Transverse colon (tissue), 4 donors: ENCODE data around the gene LRRC8D. TPM values are rescaled to one million over a fixed set of nuclear protein-coding genes. Genes with fewer than 3 reads are reported as not detected.
A peak's percentile ranks its signal among the peaks of the same experiment; 100 is the strongest.

Experiments used
- DNase-seq: peaks from one replicate; pipeline ENCODE4 v3.0.0-alpha.2; 2019
- H3K27ac ChIP-seq, 4 donors: fragments of 200-600 bp; sonication (generic); 2 replicates each; pipeline ENCODE4 v1.5.1; 2016 to 2018; ENCODE audit warnings: inconsistent platforms in 4 of 4
- H3K27me3 ChIP-seq: fragments of 200-600 bp; sonication (generic); 2 replicates; pipeline ENCODE4 v1.5.1; 2017; ENCODE audit warnings: inconsistent platforms
- H3K36me3 ChIP-seq, 4 donors: fragments of 200-600 bp; sonication (generic); 2 replicates each; pipeline ENCODE4 v1.5.1; 2017 to 2019; ENCODE audit warnings: inconsistent platforms in 4 of 4
- H3K4me1 ChIP-seq, 4 donors: fragments of 200-600 bp; sonication (generic); 2 replicates each; pipeline ENCODE4 v1.5.1; 2017 to 2020; ENCODE audit warnings: inconsistent platforms in 4 of 4
- H3K4me3 ChIP-seq, 4 donors: fragments of 200-600 bp; sonication (generic); 1 replicate in 1 of 4; 2 replicates in 3 of 4; pipeline versions ENCODE4 v1.5.1 to v1.6.1; 2017 to 2019; ENCODE audit warnings: inconsistent platforms in 4 of 4
- H3K9me3 ChIP-seq, 2 donors: fragments of 200-600 bp; sonication (generic); 2 replicates each; pipeline ENCODE4 v1.5.1; 2017 to 2019; ENCODE audit warnings: inconsistent platforms in 2 of 2
- CTCF ChIP-seq, 5 experiments: fragments of 200-600 bp in 3 of 5; fragments of 450-650 bp in 2 of 5; sonication (generic) in 3 of 5; IDR thresholded peaks; 1 replicate in 2 of 5; 2 replicates in 3 of 5; pipeline ENCODE4 v1.5.1; 2016 to 2017; ENCODE audit warnings: antibody characterized with exemption in 5 of 5, inconsistent platforms in 3 of 5, mild to moderate bottlenecking in 2 of 5, moderate library complexity in 1 of 5
- EP300 ChIP-seq: sonication (generic); formaldehyde crosslinking; IDR thresholded peaks from one replicate; pipeline ENCODE4 v1.6.1; 2017; ENCODE audit warnings: antibody characterized with exemption, low read depth
- POLR2A ChIP-seq: fragments of 450-650 bp; IDR thresholded peaks from one replicate; pipeline ENCODE4 v1.6.1; 2016; ENCODE audit warnings: antibody characterized with exemption, mild to moderate bottlenecking, moderate library complexity
- POLR2AphosphoS5 ChIP-seq, 3 donors: sonication (generic); formaldehyde crosslinking; IDR thresholded peaks; one replicate each; pipeline ENCODE4 v1.6.1; 2016; ENCODE audit warnings: antibody characterized with exemption in 3 of 3
- WGBS, 2 donors: methylation state at CpG; one replicate each; pipeline ENCODE4 v1.1.5; 2018; ENCODE audit warnings: low coverage in 1 of 2; 5-methylcytosine and 5-hydroxymethylcytosine counted together
- in situ Hi-C, 4 donors: fragments of 200-750 bp; cut with MboI; loops; one replicate each; pipeline versions ENCODE4 v1.15.0 to v1.15.1; 2017; ENCODE audit warnings: low sequenced_read_pairs in 3 of 4, low pct_ligation_motif_present in 1 of 4, low pct_unique_long_range_greater_than_20kb in 1 of 4
- intact Hi-C: fragments of 100-400 bp; cut with DNase I; formaldehyde crosslinking; loops from one replicate; pipeline ENCODE4 v1.15.1; 2023; ENCODE audit warnings: low total_unique reads
- total RNA-seq, 4 donors: library from RNA; depleted of rRNA; stranded (reverse); fragments of >200 nt; gene quantifications; one replicate each; pipeline ENCODE4 v1.1.0, GENCODE V29; 2016

LRRC8D gene
- total RNA-seq, 4 donors from 2014 or later, result 8.2 to 81.5 (median 52.4) TPM

DNA sequence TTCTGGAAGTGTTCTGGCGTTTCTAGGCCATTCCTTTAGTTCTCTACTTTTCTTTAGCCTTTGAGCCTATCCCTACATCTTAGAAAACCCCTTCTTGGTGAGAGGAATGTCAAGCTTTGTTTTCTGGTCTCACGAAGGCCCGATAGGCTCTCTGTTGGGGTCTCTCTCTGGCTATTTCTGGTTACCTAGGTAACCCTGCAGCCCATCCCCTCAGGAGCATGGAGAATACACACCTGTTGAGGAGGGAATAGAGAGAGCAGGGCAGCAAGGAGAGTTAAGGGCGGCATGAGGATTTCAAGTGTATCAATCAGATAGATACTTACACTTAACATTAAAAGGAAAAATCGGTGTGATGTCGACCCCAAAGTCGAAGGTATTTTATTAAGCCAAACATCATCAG is 45.7 kb downstream of the LRRC8D start:
- in situ Hi-C loops, result no loop called here
- TF ChIP-seq POLR2AphosphoS5 (IDR thresholded peaks at IDR 0.05) (no peak), EP300 (no peak), POLR2A (no peak), CTCF (IDR thresholded peaks at IDR 0.05) (no peak)

DNA sequence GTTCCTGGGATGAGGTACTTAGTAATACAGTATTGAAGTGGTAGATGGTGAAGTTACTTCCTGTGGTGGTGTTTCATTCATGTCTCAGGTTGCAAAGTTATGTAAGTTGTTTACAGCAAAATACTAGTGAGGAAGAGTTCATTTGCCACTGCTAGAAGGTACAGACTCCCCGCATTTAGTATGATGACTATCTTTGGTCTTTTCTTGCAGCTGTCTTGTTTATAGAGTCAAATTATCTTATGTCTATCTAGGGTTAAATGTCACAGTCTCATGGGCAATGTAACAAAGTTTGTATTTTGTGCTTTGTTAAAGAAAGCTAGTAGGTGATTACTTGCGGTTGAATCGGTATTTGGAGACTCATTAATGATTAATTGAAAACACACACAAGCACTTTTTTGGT is 50.2 kb downstream of the LRRC8D start:
- H3K27me3 ChIP-seq, result no peaks in the 10 kb centered on the region
- H3K9me3 ChIP-seq, result no peaks in the 10 kb centered on the region
- TF ChIP-seq EP300 (no peak), CTCF (IDR thresholded peaks at IDR 0.05) (no peak), POLR2AphosphoS5 (IDR thresholded peaks at IDR 0.05) (no peak), POLR2A (no peak)
- no peak overlapping the region for H3K4me3 ChIP-seq
- intact Hi-C loops, result no loop called here
- no peak overlapping the region for H3K27ac ChIP-seq
- 83 to 94% methylated on average over 3 of the region's 3 CpGs for WGBS, 2 donors
- no peaks in the 10 kb centered on the region for H3K36me3 ChIP-seq
- H3K4me1 ChIP-seq, result peaks cover 0 to 26% (median 6%) of the 10 kb centered on the region in 4 donors
- in situ Hi-C loops, result no loop called here
- DNase-seq, result no peak

More for the DNA sequence above, 45.7 kb downstream of the LRRC8D start:
- no peaks in the 10 kb centered on the region for H3K9me3 ChIP-seq
- no peaks in the 10 kb centered on the region for H3K27me3 ChIP-seq
- peak overlapping the region in 2 of 4 donors; percentile 9 to 16 for H3K27ac ChIP-seq
- H3K4me1 ChIP-seq, result peaks cover 0 to 15% (median 5%) of the 10 kb centered on the region in 4 donors
- no peaks in the 10 kb centered on the region for H3K36me3 ChIP-seq
- 93 to 94% methylated on average over 4 to 7 of the region's 7 CpGs for WGBS, 2 donors
- intact Hi-C loops, result no loop called here
- H3K4me3 ChIP-seq, result no peak overlapping the region
- DNase-seq, result no peak

- H3K9me3 ChIP-seq, result no peaks in the 10 kb centered on the region
- DNase-seq, result no peak
- H3K36me3 ChIP-seq, result no peaks in the 10 kb centered on the region
- H3K4me1 ChIP-seq, result peaks cover 0 to 20% (median 4%) of the 10 kb centered on the region in 4 donors
- in situ Hi-C loops (no loop called here), intact Hi-C loops (no loop called here)
- WGBS, 2 donors, result 85 to 93% methylated on average over 7 to 9 of the region's 9 CpGs
- no peaks in the 10 kb centered on the region for H3K27me3 ChIP-seq
- no peak overlapping the region for H3K4me3 ChIP-seq
- TF ChIP-seq CTCF (IDR thresholded peaks at IDR 0.05) (no peak), POLR2AphosphoS5 (IDR thresholded peaks at IDR 0.05) (no peak), POLR2A (no peak), EP300 (no peak)
- no peak overlapping the region for H3K27ac ChIP-seq
Observed at GRCh38 chr1:89871768-89872473, 51.1 kb downstream of the LRRC8D start.

GRCh38 chr1:89872567-89872966 is 51.7 kb downstream of the LRRC8D start:
- in situ Hi-C loops (no loop called here), intact Hi-C loops (no loop called here)
- Histone ChIP-seq H3K4me1 (peaks cover 0 to 15% (median 4%) of the 10 kb centered on the region in 4 donors), H3K36me3 (no peaks in the 10 kb centered on the region), H3K4me3 (no peak overlapping the region), H3K27ac (no peak overlapping the region), H3K27me3 (no peaks in the 10 kb centered on the region), H3K9me3 (no peaks in the 10 kb centered on the region)
- DNase-seq, result no peak
- WGBS, 2 donors, result 39 to 67% methylated on average over 1 of the region's 1 CpG
- no peak for TF ChIP-seq POLR2A
- no peak for TF ChIP-seq CTCF (IDR thresholded peaks at IDR 0.05)
- TF ChIP-seq POLR2AphosphoS5 (IDR thresholded peaks at IDR 0.05), result no peak
- no peak for TF ChIP-seq EP300
